K562 treated with DMSO at 1 percent for 24 hours (cell line): ENCODE results near the gene MRGPRF. TPM values are rescaled to one million over a fixed set of nuclear protein-coding genes. Genes with fewer than 3 reads are reported as not detected.

ENCODE experiments used
- total RNA-seq: library from RNA; unstranded; fragments of 300-600 nt; gene quantifications from 2 replicates; pipeline ENCODE4 v1.2.3, GENCODE V29; 2022; ENCODE audit warnings: low read depth; ENCODE audit not compliant: insufficient read depth

Gene MRGPRF, protein sequence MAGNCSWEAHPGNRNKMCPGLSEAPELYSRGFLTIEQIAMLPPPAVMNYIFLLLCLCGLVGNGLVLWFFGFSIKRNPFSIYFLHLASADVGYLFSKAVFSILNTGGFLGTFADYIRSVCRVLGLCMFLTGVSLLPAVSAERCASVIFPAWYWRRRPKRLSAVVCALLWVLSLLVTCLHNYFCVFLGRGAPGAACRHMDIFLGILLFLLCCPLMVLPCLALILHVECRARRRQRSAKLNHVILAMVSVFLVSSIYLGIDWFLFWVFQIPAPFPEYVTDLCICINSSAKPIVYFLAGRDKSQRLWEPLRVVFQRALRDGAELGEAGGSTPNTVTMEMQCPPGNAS
- total RNA-seq = not detected in 2 replicates

DNA sequence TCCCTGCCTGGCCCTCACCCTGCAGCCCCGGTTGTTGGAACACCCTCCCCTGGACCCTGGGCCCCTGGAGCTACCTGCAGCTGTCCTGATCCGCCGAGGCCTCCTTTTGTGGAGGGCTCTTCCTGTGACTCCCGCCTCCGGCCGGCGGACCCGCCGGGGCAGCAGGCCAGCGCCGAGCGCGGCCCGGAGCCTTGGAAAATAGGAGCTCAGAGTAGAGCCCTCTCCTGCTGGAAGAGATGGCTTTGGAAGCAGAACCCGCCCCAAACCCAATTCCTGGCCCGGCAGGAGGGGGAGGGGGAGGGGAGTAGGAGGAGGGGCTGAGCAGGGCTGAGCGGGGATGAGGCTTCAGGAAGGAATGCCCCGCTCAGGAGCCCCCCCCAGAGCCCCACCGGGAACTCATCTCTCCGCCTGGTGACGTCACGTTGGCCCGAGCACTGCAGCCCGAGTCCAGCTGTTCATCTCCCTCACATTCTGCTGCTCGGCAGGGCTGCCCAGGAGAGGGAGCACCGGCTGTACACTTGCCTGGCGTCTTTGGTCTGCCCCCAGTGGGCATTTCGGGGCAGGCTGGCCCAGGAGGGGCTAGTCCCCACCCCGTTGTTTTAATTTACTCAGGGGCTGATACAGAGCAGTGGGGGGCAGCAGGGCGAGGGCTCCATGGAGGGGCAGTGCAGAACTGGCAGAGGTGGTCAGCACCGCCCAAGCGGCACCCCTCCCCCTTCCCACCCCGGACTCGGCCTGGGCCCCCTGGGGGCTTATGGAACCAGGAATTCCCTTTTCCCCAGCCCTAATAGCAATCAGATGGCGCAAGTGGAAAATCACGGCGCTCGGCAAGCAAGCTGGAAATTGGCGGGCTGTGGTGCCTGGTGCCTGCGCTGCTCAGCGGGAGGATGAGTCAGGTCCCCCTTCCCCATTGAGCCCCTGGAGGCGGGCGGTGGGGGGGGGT is at the start of gene MRGPRF:
Gene MRGPRF, minus strand, starts transcription at position 238 of the 943 bp plus-strand sequence. CDS start 3,345 bp downstream, outside the sequence.

DNA sequence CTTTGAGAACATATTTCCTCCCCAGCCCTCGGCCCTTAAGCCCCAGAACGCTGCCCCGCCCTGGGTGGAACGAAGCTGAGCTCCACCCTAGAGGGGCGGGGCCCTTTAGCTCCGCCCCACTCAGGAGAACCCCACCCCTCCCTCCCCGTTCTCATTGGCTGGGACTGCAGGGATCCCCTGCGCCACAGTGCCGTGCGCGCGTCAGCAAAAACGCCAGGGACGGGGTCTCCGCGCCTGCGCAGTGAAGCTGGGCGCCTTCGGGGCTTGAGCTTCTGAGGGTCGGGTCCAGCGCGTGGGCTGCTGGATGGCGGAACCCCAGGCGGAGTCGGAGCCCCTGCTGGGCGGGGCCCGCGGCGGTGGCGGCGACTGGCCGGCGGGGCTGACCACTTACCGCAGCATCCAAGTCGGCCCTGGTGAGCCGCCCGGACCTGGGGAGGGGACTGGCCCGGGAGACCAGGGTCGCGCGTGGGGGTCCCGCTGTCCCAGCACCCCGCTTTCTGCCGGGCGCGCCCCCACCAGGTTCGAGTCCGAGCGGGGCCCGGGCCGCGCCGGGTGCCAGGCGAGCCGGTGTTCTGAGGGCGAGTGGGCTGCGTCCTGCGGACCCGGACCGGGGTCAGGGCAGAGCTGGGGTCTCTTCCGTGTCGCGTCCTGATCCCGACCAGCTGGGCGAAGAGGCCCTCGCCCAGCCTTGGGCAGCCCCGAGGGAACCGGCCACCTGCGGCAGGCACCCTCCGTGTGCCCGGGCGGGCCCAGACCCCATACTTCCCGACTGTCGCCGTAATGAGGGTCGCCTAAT is 35.8 kb upstream of the MRGPRF start, which contains the start of gene TPCN2:
Gene TPCN2, plus strand, starts transcription at position 239 of the 796 bp plus-strand sequence. Its CDS starts 66 bp downstream, at position 305.

GRCh38 chr11:68980776-68981065 is 32.3 kb downstream of the MRGPRF start, which contains the start of gene MRGPRD:
TSS of gene MRGPRD (minus strand) at chr11:68980986. CDS start at chr11:68980986, 0 bp downstream.

Other genes starting within 250 kb of the MRGPRF start
- gene CPT1A, start 171.3 kb downstream of the MRGPRF start, total RNA-seq = 8.9 and 11.9 TPM in 2 replicates
- gene MRPL21, start 109.4 kb downstream of the MRGPRF start, total RNA-seq = 142 and 162 TPM in 2 replicates
- 17.0 and 17.3 TPM in 2 replicates for gene IGHMBP2, start 109.4 kb downstream of the MRGPRF start, total RNA-seq
- gene MRGPRD, start 32.3 kb downstream of the MRGPRF start, total RNA-seq = not detected in 2 replicates
- gene TPCN2, start 35.7 kb upstream of the MRGPRF start, total RNA-seq = 7.7 and 8.6 TPM in 2 replicates
- gene SMIM38, start 142.7 kb upstream of the MRGPRF start, total RNA-seq = 0.22 and 0.28 TPM in 2 replicates